DMS153 (cell line): ENCODE data around the gene MED8.
"Not testable (repeated sequence)": the region's sequence is repeated elsewhere in the genome, so short reads cannot be mapped to it uniquely, and the experiment has no call there.

Source experiments
- DNase-seq: peaks from one replicate; lab custom pipeline; 2025; lab: John Stamatoyannopoulos, UW

Gene MED8

GRCh38 chr1:43421976-43422750 is 32.6 kb upstream of the MED8 start:
- DNase-seq: no peak

GRCh38 chr1:43421396-43421795 is 31.8 kb upstream of the MED8 start:
- no peak for DNase-seq

GRCh38 chr1:43420874-43421273 is 31.3 kb upstream of the MED8 start:
- no peak for DNase-seq

GRCh38 chr1:43419627-43420425 is 30.2 kb upstream of the MED8 start:
- DNase-seq: no peak

GRCh38 chr1:43418858-43419257 is 29.3 kb upstream of the MED8 start:
- DNase-seq: no peak

GRCh38 chr1:43415901-43416300 is 26.3 kb upstream of the MED8 start:
- DNase-seq: no peak

- peak; percentile 6 for DNase-seq
Observed at GRCh38 chr1:43414634-43415223, 25.1 kb upstream of the MED8 start.

GRCh38 chr1:43413426-43413825 is 23.8 kb upstream of the MED8 start:
- not testable (repeated sequence) for DNase-seq

GRCh38 chr1:43410571-43410970 is 21.0 kb upstream of the MED8 start:
- no peak for DNase-seq

- DNase-seq: no peak
Observed at GRCh38 chr1:43405876-43406234, 16.3 kb upstream of the MED8 start.

- DNase-seq: no peak
Observed at GRCh38 chr1:43405219-43405875, 15.7 kb upstream of the MED8 start.

GRCh38 chr1:43404353-43404752 is 14.8 kb upstream of the MED8 start:
- no peak for DNase-seq

- DNase-seq: no peak
Observed at GRCh38 chr1:43402089-43402865, 12.7 kb upstream of the MED8 start.

- not testable (repeated sequence) for DNase-seq
Observed at GRCh38 chr1:43400441-43400840, 10.8 kb upstream of the MED8 start.

GRCh38 chr1:43398227-43398626 is 8.6 kb upstream of the MED8 start:
- no peak for DNase-seq

GRCh38 chr1:43396059-43396458 is 6.5 kb upstream of the MED8 start:
- DNase-seq: no peak

GRCh38 chr1:43395523-43395922 is 5.9 kb upstream of the MED8 start:
- no peak for DNase-seq

- no peak for DNase-seq
Observed at GRCh38 chr1:43392702-43393101, 3.1 kb upstream of the MED8 start.

- no peak for DNase-seq
Observed at GRCh38 chr1:43388613-43389012, 987 bp downstream of the MED8 start.

GRCh38 chr1:43387976-43388599 is 1.5 kb downstream of the MED8 start:
- no peak for DNase-seq

GRCh38 chr1:43386676-43387075 is 2.9 kb downstream of the MED8 start:
- DNase-seq: no peak
